Mucosa of gallbladder (tissue), 1 donor: ENCODE results near the gene TIMP4. TPM values are rescaled to one million over a fixed set of nuclear protein-coding genes. Genes with fewer than 3 reads are reported as not detected.

Source experiments
- DNase-seq: peaks from one replicate; pipeline ENCODE4 v3.0.0-alpha.2; 2020; ENCODE audit warnings: low spot score
- total RNA-seq: library from RNA; stranded (reverse); gene quantifications from one replicate; pipeline ENCODE4 v1.2.1, GENCODE V29; 2021
- donor health status: DM: no; HTN: no; CAD: no.

TIMP4 gene
- total RNA-seq, 1 donor from 2014 or later: 3.7 TPM

- no peak for DNase-seq
Measured at GRCh38 chr3:12185172-12185710, 26.5 kb upstream of the TIMP4 start.

DNA sequence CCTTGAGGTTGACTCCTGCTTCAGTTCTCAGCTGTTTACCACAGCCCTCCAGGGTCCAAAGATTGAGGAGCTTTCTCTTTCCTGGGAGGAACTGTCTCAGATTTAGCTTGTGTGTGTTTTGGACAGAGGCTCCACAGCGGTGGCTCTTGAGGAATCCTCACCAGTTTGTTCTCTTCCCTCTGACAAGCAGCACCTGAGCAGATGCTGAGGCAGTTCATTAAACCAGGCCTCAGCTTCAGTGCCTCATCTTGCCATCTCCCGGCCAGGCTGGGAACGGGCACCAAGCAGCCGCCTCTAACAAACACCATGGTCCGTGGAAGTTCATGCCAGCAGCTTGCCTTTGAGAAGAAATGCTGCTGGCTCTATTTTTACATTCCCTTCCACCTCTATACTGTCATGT is 25.8 kb upstream of the TIMP4 start:
- no peak for DNase-seq

DNA sequence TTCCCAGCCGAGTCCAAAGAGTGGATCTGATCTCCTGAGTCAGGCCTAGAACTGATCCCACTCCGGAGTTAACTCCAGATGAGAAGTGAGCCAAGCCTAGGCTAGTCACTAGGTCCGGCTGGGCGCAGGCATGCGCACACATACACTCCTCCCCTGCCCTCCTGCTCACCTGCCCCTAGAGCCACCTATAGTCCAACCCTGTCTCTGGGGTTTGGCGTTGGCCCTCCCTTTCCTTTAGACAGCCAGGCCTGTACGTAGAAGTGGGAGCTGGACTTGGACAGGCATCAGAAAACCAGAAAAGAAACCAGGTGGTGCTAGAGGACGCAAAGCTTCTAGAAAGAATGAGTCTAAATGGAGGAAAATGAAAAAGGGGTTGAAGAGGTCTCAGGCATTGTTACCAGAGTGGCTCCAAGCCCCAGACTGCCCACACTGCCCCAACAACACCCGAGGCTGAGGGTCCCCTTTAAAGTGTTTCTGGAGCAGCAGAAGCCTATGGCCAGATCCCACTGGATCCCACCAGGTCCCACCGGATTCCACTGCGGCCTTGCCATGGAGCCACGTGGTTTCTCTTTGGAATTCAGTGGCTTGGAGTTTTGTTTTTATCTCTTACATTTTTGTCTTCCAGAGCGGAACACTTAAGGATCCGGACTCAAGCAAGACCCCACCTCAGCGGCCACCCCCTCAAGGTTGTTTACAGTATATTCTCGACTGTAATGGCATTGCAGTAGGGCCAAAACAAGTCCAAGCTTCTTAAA is 24.2 kb upstream of the TIMP4 start:
- no peak for DNase-seq

DNA sequence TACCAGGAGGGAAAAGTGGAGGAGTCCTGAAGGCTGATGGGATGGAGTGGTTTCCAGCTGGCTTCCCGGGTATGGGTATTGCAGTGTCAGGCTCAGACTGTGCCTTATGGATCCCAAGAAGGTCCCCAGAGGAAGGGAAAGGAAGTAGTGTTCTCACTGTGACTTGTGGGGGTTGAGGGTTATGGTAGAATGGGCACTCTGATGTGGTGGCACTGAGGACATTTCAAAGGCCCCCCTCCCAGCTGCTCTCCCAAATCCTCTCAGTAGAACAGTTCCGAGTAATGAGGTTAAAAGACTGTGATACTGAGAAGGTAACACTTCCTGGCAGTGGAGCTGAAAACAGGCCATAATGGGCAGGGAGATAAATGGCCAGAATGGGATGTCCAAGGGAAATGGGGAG is 23.1 kb upstream of the TIMP4 start:
- DNase-seq: no peak

GRCh38 chr3:12181301-12181700 is 22.6 kb upstream of the TIMP4 start:
- DNase-seq: no peak

GRCh38 chr3:12180631-12181030 is 21.9 kb upstream of the TIMP4 start:
- no peak for DNase-seq

DNA sequence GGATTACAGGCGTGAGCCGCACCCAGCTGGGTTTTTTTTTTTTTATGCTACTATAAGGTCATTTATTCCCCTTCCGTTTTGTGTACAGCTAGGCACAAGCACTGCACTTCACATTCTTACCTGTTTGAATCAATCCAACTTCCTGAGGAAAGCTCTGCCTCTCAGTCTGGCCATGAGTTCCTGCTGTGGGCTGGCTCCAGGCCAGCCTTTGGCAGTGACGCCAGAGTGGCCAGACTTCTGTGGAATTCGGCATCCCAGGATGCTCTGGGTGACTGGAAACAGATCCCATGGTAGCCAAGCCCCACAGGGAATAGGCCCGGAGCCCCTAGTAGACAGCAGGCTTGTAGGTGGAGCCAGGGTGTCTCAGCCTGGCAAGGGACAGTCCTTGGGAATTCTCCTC is 21.5 kb upstream of the TIMP4 start:
- peak; percentile 70 for DNase-seq

GRCh38 chr3:12179441-12179840 is 20.7 kb upstream of the TIMP4 start:
- DNase-seq: no peak

DNA sequence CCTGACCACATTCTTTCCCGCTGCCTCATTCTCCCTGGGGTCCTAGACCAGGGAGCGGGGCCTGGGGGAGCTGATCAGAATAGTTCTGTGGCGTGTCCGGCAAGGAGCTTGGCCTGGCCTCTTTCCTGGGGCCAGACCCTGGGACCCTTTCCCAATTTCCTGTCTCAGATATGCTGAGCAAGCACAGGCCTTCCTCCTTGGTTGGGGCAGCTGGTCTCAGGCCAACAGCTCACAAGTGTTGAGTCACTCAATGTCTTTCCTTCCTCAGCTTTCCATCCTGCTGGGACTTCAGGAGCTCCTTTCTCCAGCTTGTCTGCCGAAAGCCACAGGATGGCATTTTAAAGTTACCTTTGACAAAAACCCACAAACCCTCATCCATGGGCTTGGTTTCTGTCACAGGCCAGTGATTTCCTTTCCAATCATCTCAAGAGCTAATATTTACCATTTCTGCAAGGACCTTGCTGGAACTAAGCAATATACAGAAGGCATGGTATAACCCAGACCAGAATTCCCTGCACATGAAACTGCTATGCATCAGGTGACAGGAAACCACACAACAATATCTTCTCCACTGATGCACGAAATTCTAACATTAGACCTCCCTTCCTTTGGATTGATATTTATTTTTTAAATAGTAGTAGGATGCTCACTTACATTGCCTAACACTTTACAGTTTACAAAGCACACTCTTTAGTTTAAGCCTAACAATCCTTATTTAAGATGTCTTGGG is 19.5 kb upstream of the TIMP4 start:
- DNase-seq: no peak

DNA sequence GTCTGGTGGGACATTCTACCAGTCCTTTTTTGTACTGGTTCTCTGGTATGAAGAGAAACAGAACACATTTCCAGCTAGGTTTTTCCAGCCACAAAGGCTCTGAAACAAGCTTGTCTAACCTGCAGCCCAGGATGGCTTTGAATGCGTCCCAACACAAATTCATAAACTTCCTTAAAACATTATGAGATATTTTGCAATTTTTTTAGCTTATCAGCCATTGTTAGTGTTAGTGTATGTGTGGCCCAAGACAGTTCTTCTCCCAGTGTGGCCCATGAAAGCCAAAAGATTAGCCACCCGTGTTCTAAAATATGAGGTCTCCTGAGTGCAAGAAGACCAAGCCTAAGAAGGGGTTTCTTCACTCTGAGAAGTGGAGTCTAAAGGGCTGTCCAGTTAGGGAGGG is 18.4 kb upstream of the TIMP4 start:
- DNase-seq: no peak

GRCh38 chr3:12175844-12176453 is 17.2 kb upstream of the TIMP4 start:
- DNase-seq: peak; percentile 59

GRCh38 chr3:12175137-12175593 is 16.5 kb upstream of the TIMP4 start:
- no peak for DNase-seq

DNA sequence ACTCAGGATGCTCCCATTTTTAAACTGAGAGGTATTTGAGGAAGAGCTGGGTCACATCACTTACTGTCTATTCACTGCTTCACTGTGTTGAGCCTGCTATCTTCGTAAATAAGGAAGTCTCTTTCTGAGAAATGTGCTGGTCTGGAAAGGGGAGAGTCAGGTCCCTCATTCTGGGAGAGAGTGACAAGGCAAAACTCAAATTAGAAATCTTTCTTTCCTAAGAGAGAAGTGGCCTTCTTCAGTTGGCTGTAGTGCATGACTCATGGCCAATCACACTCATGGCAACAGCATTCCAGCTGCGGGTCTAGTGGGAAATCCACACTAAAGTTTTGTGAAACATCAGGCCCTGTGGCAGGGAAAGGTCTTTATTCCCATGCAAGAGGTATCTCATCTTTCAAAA is 11.5 kb upstream of the TIMP4 start:
- DNase-seq: no peak

DNA sequence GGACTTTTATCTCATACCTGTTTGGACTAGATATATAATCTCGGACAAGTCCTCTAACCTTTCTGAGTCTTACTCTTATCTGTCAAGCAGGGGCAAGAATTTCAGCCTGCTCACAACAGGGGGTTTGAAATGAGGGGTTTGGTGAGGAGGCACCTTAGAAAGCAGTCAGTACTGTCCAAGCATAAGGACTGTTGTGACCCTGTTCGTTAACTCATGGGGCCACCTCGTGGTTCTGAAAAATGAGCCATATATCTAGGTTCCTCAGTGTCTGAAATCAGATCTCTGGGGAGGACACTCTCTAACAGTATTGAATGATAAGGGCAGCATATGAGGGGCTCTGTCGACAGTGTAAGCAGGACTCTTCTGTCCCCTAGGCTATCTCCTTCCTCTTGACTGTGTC is 7.2 kb upstream of the TIMP4 start:
- DNase-seq: no peak

- DNase-seq: no peak
Measured at GRCh38 chr3:12159227-12159601, 502 bp upstream of the TIMP4 start.

GRCh38 chr3:12157026-12157425 is 1.7 kb downstream of the TIMP4 start:
- no peak for DNase-seq

- DNase-seq: no peak
Measured at GRCh38 chr3:12155828-12156227, 2.9 kb downstream of the TIMP4 start.

- DNase-seq: no peak
Measured at GRCh38 chr3:12155264-12155663, 3.4 kb downstream of the TIMP4 start.

DNA sequence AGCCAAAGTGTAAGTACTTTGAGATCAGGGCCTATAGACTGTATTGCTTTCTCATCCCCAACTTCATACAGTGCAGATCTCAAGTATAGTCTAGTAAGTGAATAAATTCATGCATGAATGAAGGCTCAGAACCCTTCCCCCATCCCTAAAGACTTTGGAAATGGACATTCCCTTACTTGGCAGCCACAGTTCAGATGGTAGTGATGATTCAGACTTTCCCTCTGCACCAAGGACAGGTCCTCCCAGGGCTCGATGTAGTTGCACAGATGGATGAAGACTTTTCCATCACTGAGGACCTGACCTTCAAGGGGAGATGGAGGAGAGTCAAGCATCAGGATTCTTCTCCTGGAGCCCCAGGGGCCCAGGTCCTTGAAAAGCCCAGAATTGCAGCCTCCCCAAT is 4.6 kb downstream of the TIMP4 start:
- DNase-seq: no peak

DNA sequence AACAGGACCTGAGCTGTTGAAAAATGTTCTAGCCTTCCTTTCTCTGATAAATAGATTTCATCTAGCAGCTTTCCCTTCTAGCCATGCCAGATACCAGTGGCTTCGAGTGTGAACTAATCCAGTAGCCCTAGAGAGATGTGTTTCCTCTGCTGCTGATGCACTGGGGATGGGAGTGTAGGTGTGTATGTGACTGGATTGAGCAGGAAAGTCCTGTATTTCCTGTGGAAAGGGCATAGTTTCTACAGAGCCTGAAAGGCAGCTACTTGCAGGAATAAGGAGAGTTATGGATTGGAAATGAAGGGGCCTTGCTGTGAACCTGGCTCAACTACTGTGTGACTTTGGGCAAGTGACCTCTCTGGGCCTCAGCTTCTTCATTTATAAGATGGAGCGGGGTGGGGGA is 8.6 kb downstream of the TIMP4 start:
- no peak for DNase-seq

GRCh38 chr3:12149029-12149428 is 9.7 kb downstream of the TIMP4 start:
- no peak for DNase-seq

- DNase-seq: no peak
Measured at GRCh38 chr3:12148183-12148940, 10.3 kb downstream of the TIMP4 start.
